Tibial artery (tissue), 4 donors: ENCODE data around the gene TNS3.
A peak's percentile ranks its signal among the peaks of the same experiment; 100 is the strongest.

Source experiments
- DNase-seq, 2 donors: peaks; one replicate each; pipeline ENCODE4 v3.0.0-alpha.2; 2019
- H3K27ac ChIP-seq, 2 donors: fragments of 200-600 bp; sonication (generic) in 1 of 2; 1 replicate in 1 of 2; 2 replicates in 1 of 2; pipeline ENCODE4 v1.5.1; 2018 to 2019; ENCODE audit warnings: mild to moderate bottlenecking in 1 of 2
- H3K27me3 ChIP-seq, 2 donors: fragments of 200-600 bp; sonication (generic) in 1 of 2; one replicate each; pipeline versions ENCODE4 v1.5.1 to v1.6.0; 2016 to 2019
- H3K36me3 ChIP-seq, 3 donors: fragments of 200-600 bp; sonication (generic) in 2 of 3; one replicate each; pipeline ENCODE4 v1.5.1; 2016 to 2019; ENCODE audit warnings: mild to moderate bottlenecking in 2 of 3
- H3K4me1 ChIP-seq, 4 donors: fragments of 200-600 bp; sonication (generic) in 2 of 4; 1 replicate in 3 of 4; 2 replicates in 1 of 4; pipeline ENCODE4 v1.5.1; 2016 to 2019
- H3K4me3 ChIP-seq, 2 donors: fragments of 200-600 bp; sonication (generic) in 1 of 2; 1 replicate in 1 of 2; 2 replicates in 1 of 2; pipeline ENCODE4 v1.5.1; 2018 to 2019; ENCODE audit warnings: mild to moderate bottlenecking in 2 of 2
- H3K9me3 ChIP-seq, 3 donors: fragments of 200-600 bp; sonication (generic) in 1 of 3; one replicate each; pipeline ENCODE4 v1.5.1; 2016 to 2019
- intact Hi-C: fragments of 100-400 bp; cut with DNase I; formaldehyde crosslinking; loops from one replicate; pipeline ENCODE4 v1.15.0; 2023; ENCODE audit warnings: low total_unique reads
- TF ChIP-seq, protein P1 (sequence below), 2 experiments: fragments of 200-600 bp in 1 of 2; fragments of 450-650 bp in 1 of 2; IDR thresholded peaks; one replicate each; pipeline ENCODE4 v1.5.1; 2017 to 2019; ENCODE audit warnings: antibody characterized with exemption in 2 of 2, mild to moderate bottlenecking in 1 of 2, moderate library complexity in 1 of 2

TNS3 gene

DNA sequence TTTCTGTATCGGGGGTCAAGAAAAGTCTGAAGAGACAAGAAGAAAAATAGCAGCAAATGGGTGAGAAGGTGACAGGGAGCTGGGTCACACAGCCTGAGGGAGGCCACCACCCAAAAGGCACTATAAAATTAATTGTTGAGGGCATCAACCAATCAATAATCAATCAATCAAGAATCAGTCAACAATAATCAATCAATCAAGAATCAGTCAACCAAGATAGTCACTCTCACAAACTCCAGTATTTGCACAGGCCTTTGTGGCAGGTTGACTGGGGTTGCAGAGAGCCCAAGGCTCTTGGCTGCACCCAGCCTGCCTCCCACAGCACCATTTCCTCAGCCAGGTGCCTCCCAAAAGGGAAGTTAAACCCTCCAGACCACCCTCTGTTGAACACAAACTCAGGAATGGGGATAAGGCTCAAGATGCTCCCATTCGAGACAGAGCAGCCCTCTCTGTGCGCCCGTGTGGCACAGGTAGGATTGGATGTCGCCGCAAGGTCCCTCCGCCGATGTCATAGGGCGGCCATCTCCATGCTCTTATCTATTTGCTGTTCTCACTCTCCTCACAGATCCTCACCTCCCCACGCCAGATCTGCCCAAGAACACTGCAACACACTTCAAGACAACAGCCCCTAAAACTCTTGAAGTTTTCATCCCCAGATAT is 64.0 kb downstream of the TNS3 start:
- Histone ChIP-seq H3K9me3 (no peaks in the 10 kb centered on the region), H3K27me3 (no peaks in the 10 kb centered on the region), H3K4me1 (peaks cover 0 to 76% (median 44%) of the 10 kb centered on the region in 4 donors), H3K36me3 (peaks cover 0 to under 1% (median 0%) of the 10 kb centered on the region in 3 donors), H3K27ac (peak overlapping the region; percentile 61 to 62), H3K4me3 (no peak overlapping the region)
- DNase-seq: peak; percentile 11 to 59
- intact Hi-C loops: no loop called here
- TF ChIP-seq, protein P1, sequence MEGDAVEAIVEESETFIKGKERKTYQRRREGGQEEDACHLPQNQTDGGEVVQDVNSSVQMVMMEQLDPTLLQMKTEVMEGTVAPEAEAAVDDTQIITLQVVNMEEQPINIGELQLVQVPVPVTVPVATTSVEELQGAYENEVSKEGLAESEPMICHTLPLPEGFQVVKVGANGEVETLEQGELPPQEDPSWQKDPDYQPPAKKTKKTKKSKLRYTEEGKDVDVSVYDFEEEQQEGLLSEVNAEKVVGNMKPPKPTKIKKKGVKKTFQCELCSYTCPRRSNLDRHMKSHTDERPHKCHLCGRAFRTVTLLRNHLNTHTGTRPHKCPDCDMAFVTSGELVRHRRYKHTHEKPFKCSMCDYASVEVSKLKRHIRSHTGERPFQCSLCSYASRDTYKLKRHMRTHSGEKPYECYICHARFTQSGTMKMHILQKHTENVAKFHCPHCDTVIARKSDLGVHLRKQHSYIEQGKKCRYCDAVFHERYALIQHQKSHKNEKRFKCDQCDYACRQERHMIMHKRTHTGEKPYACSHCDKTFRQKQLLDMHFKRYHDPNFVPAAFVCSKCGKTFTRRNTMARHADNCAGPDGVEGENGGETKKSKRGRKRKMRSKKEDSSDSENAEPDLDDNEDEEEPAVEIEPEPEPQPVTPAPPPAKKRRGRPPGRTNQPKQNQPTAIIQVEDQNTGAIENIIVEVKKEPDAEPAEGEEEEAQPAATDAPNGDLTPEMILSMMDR (IDR thresholded peaks at IDR 0.05): no peak

DNA sequence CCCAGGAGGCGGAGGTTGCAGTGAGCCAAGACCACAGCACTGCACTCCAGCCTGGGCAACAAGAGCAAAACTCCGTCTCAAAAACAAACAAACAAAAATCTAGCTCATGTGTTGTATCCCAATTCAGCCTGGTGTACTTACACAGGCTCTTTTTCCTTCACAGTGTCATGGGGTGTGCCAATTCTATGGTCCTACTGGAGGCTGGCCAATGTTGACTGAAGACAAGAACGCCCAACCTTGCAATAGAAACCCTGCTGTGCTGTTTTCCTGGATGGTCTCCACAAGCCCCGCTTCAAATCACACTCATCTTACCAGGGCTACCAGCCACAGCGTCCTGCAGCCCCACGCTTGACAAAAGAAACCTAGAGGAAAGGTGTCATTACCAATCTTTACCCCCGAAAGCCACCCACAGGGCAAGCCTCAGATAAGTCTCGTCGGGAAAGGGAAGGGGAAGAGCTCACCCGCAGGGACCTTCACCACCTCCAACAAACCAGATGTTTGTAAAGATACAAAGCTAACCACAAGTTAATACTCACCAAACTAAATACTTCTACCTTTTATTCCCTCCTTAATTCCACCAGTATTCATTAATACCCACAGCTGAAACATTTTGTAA is 64.8 kb downstream of the TNS3 start:
- H3K27me3 ChIP-seq: no peaks in the 10 kb centered on the region
- peak overlapping the region; percentile 41 to 62 for H3K27ac ChIP-seq
- no peaks in the 10 kb centered on the region for H3K9me3 ChIP-seq
- no peaks in the 10 kb centered on the region for H3K36me3 ChIP-seq
- TF ChIP-seq, protein P1 (IDR thresholded peaks at IDR 0.05): no peak
- no peak overlapping the region for H3K4me3 ChIP-seq
- peaks cover 0 to 84% (median 50%) of the 10 kb centered on the region in 4 donors for H3K4me1 ChIP-seq
- intact Hi-C loops: no loop called here
- peak; percentile 69 to 79 for DNase-seq

DNA sequence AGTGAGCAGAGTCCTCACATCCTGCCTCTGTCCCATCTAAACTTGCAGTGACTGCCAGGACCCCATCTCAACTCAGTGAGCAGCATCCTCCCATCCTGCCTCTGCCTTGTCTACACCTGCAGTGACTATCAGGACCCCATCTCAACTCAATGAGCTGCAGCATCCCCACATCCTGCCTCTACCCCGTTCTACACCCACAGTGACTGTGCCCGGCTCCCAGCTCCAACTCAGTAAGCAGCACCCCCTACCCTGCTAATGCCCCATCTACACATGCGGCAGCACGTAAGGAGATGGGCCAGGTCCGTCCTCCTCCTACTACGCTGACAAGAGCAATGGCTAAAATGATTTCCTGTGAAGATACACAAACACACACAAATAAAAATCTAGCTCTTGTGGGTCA is 65.5 kb downstream of the TNS3 start:
- peak overlapping the region in 1 of 2 donors; percentile 41 for H3K27ac ChIP-seq
- no peak overlapping the region for H3K4me3 ChIP-seq
- TF ChIP-seq, protein P1 (IDR thresholded peaks at IDR 0.05): no peak
- intact Hi-C loops: no loop called here
- no peaks in the 10 kb centered on the region for H3K9me3 ChIP-seq
- DNase-seq: peak; percentile 11 to 58
- H3K4me1 ChIP-seq: peaks cover 0 to 88% (median 54%) of the 10 kb centered on the region in 4 donors
- no peaks in the 10 kb centered on the region for H3K27me3 ChIP-seq
- no peaks in the 10 kb centered on the region for H3K36me3 ChIP-seq

DNA sequence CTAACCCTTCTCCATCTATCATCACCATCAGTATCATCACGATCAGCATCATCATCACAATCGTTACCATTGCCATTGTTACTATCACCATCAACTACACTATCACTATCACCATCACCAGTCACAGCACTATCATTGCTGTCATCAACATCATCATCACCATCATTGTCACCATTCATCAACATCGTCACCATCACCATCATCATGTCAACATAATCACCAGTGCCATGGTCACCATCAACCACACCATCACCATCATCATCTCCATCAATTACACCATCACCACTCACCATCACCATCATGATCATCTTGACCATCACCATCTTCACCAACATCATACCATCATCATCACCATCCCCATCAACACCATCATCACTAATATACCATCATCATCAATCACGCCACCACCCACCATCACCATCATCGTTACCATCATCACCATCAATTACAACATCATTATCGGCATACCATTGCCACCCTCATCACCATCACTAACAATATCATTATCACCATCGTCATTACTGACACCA is 66.5 kb downstream of the TNS3 start:
- H3K9me3 ChIP-seq: no peaks in the 10 kb centered on the region
- H3K4me1 ChIP-seq: peaks cover 0 to 78% (median 44%) of the 10 kb centered on the region in 4 donors
- DNase-seq: peak in 1 of 2 donors; percentile 0
- peak overlapping the region in 1 of 2 donors; percentile 51 for H3K27ac ChIP-seq
- TF ChIP-seq, protein P1 (IDR thresholded peaks at IDR 0.05): no peak
- intact Hi-C loops: no loop called here
- H3K4me3 ChIP-seq: no peak overlapping the region
- H3K27me3 ChIP-seq: no peaks in the 10 kb centered on the region
- no peaks in the 10 kb centered on the region for H3K36me3 ChIP-seq

DNA sequence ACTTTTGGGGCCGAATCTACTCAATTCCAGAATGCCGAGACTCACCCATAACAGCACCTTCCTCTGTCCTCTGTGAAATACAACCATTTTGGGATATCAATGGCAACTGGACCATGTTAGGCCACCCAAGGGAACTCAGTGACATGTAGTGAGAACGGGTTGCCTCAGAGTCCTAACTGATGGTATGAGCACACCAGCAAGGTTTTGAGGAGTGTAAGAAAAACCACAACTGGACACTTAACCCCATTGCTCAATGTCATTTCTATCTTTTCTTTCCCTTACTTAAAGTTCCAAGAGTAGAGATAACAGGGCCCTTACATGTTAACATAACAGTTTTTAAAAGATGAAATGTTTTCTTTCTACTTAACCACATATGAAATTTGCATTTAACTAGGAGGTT is 67.1 kb downstream of the TNS3 start:
- DNase-seq: peak in 1 of 2 donors; percentile 11
- Histone ChIP-seq H3K36me3 (no peaks in the 10 kb centered on the region), H3K27me3 (no peaks in the 10 kb centered on the region), H3K4me1 (peaks cover 0 to 73% (median 40%) of the 10 kb centered on the region in 4 donors), H3K9me3 (no peaks in the 10 kb centered on the region), H3K27ac (peak overlapping the region in 1 of 2 donors; percentile 51), H3K4me3 (no peak overlapping the region)
- intact Hi-C loops: no loop called here
- TF ChIP-seq, protein P1 (IDR thresholded peaks at IDR 0.05): no peak
